ENCODE data around the gene CCDC38.
"Not testable (repeated sequence)": the region's sequence is repeated elsewhere in the genome, so short reads cannot be mapped to it uniquely, and the experiment has no call there.

CCDC38 gene

DNA sequence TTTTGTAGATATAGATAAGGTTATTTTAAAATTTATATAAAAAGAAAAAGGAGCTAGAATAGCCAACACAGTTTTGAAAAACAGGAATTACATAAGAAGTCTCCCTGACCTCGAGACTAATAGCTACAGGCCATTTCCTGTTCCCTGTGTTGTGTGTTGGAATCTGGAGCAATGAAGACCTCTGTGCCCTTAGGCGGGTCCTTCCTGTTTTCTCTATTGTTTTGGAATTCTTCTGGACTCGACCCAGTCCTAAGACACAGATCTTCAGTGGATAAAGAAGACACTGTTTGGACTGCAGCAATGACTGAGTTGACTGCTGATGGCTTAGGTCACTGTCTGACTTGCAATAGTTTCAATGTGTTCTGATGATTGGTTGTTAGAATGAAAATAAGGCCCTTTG is 57.4 kb downstream of the CCDC38 start:
- in situ Hi-C loops (cut with MboI; ENCODE audit: low sequenced_read_pairs), result no loop called here

DNA sequence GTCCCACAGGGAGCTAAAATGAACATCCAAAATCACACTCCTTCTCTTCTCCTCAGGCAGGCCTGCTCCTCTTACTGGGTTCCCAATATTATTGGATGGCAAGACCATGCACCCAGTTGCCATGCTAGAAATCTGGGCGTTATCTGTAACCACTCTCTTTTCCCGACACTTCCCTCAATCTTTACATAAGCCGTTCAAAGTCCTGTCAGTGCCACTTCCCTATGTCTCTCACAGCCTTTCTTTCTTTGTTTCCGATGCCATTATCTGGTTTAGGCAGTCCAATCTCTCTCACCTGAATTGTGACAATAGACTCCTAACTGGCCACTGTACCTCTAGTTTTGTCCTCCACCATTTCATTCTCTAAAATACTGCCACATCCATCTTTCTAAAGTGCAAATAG is 59.5 kb downstream of the CCDC38 start:
- in situ Hi-C loops (cut with MboI; ENCODE audit: low sequenced_read_pairs), result no loop called here

GRCh38 chr12:95882080-95882479 is 60.3 kb downstream of the CCDC38 start:
- in situ Hi-C loops (cut with MboI; ENCODE audit: low sequenced_read_pairs), result no loop called here

DNA sequence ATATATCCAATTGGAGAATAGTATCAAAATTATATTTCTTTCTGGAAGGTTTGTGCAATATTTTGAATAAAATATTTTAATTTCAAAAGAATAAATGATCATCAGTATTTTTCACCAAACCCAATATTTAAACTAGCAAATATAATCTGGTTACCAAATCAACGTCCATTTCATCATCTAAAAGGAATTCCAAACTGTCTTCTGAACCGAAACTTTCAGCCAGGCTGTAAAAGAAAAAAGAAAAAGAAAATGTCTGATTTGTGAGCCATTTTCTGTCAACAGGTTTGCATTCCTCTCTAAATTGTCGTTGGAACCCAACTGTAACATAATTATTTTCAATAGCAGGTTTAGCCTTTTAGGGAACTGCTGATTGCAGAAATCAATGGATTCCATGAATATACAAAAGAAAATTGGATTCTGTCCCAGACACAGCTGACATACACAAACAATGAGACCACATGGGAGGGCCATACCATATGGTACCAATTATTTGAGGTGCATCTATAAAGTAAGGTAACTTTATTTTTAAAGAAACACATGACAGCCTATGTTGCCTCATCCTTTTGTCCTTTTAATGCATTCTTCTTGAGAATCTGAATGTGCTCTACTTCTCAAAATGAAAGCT is 61.0 kb downstream of the CCDC38 start:
- in situ Hi-C loops (cut with MboI; ENCODE audit: low sequenced_read_pairs), result no loop called here

DNA sequence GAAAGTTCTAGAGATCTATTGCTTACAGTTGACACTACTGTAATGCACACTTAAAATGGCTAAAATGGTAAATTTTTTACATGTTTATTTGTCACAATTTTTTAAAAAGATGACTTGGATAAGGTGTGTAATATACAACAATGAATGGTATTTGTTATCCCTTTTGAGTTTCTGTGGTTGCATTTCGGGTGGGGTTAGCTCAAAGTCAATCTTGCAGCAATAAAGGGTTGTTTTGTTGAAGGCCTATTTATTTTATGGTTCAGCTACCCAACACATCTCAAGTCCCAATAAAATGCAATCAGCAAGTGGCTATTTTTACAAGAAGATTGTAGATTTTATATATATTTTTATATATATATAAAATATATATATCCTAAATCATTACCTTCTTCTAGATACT is 61.5 kb downstream of the CCDC38 start:
- in situ Hi-C loops (cut with MboI; ENCODE audit: low sequenced_read_pairs), result no loop called here

DNA sequence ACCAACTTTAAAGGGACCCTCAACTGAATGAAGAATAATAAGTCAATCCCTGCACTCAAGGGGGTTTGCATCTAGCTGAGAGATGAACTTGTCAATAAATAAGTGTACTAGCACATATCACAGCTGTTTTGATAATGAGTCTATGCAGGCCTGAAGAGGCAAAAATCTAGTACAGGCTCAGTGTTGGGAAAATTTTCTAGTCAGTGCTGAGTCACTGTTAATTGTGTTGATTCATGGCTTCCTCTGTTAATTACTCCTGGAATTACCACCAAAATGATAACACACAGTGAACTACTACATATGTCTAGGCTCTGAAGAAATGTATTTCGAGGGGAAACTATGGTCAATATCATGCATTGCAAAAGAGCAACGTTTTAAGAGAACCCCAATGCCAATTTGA is 64.8 kb downstream of the CCDC38 start:
- in situ Hi-C loops (cut with MboI; ENCODE audit: low sequenced_read_pairs), result no loop called here

DNA sequence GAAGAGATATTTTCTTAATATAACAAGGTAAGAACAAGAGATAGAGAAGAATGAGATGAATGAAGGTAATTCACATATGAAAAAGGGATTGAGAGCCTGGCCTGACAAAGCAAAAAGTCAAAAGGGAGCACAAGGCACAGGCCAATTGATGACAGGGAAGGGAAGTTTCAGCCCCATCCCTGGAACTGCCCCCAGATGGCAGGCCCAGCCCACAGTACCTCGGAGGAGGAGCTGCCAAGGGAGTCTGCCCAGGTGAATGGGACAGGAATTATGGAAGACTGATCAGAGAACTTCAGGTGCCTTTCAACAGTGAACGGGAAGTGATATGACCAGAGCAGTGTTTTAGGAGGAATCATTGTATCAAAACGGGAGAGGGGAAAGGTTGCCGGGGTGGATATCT is 68.0 kb downstream of the CCDC38 start:
- in situ Hi-C loops (cut with MboI; ENCODE audit: low sequenced_read_pairs), result no loop called here

DNA sequence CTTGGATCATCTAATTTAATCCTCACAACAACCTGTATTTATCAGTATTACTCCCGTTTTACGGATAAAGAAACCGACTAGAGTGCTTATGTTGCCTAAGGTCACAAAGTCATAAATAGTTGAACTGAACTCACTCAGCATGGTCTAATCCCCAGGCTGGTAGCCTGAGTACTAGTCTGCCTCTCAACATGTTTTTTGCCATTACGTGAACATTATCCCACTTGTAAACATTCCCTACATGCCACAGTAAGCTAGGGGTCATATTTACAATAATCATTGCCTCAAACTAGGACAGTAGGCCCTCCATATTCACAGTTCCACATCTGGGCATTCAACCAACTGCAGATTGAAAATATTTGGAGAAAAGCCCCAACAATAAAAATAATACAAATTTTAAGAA is 71.5 kb downstream of the CCDC38 start:
- in situ Hi-C loops (cut with MboI; ENCODE audit: low sequenced_read_pairs), result no loop called here

- in situ Hi-C loops (cut with MboI; ENCODE audit: low sequenced_read_pairs), result no loop called here
Observed at GRCh38 chr12:95863337-95863736, 79.1 kb downstream of the CCDC38 start.

DNA sequence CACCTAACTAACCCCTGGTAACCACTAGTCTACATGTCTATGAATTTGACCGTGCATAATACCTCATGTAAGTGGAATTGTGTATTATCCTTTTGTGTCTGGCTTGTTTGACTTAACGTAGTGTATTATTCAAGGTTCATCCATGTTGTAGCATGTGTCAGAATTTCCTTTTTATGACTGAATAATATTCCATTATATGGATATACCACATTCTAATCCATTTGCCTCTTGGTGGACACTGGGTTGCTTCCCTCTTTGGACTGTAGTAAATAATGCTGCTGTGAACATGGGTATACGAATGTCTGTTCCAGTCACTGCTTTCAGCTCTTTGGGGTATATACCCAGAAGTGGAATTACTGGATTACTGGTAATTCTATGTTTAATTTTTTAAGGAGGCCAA is 80.4 kb downstream of the CCDC38 start:
- in situ Hi-C loops (cut with MboI; ENCODE audit: low sequenced_read_pairs), result no loop called here

- in situ Hi-C loops (cut with MboI; ENCODE audit: low sequenced_read_pairs), result no loop called here
Observed at GRCh38 chr12:95859947-95860850, 82.2 kb downstream of the CCDC38 start.

DNA sequence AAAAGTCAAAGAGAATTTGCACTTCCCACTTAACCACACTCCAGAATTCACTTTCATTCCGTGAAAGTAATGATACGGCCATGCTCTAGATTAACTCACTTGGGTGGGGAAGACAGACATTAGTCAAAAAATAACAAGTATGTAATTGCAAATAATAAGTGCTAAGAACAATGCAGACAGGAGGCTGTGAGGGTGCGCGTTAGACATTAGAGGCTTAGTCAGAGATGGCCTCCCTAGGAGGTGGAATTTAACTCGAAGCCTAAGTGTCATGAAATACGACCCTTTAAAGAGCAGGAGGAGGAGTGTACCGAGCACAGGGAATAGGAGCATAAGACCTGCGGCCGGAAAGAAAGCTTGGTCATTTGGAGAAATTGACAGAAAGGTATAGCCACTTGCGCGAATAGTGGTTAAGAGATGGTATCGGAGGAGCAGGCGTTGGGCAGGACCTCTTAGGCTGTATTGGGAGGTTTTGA is 83.0 kb downstream of the CCDC38 start:
- in situ Hi-C loops (cut with MboI; ENCODE audit: low sequenced_read_pairs), result no loop called here

GRCh38 chr12:95858451-95859343 is 83.7 kb downstream of the CCDC38 start, which contains the start of gene SNRPF:
TSS of gene SNRPF (plus strand) at chr12:95858952. CDS start at chr12:95859074, 122 bp downstream.
- in situ Hi-C loops (cut with MboI; ENCODE audit: low sequenced_read_pairs), result no loop called here

DNA sequence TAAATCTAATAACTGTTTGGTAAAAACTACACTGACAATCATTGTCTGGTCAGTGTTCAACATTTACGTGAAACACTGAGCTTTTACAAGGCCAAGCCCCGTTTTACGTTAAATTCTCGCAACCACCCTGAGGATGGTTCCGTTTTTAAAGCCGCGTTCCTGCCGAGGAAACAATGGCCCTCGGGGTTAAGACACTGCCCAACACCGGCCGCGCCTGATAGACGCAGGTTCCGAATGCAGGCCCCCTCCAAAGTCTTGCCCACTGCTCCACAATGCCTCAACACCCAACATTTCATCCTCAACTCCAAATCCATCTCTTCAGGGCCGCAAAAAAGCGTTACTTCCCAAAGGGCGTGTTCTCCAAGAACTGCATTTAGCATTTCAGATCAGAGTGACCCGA is 84.6 kb downstream of the CCDC38 start:
- in situ Hi-C loops (cut with MboI; ENCODE audit: low sequenced_read_pairs), result no loop called here

GRCh38 chr12:95857156-95857555 is 85.3 kb downstream of the CCDC38 start:
- in situ Hi-C loops (cut with MboI; ENCODE audit: low sequenced_read_pairs), result no loop called here

DNA sequence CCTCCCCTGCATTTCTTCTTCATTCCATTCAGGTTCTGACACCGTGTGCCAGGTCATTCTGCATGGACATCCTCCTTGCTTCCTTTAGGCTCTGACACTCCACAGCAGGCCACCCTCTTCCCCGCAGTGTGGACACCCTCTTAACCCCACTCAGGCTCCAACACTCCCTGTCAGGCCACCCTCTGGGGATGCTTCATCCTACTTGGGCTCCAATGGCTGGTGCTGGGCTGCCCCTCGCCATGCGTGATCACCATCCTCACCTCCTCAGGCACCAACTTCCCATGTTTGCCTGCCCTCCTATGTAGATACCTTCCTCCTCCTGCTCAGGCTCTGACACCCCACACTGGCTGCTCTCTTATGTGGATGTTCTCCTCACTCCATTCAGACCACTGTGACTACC is 90.3 kb downstream of the CCDC38 start:
- in situ Hi-C loops (cut with MboI; ENCODE audit: low sequenced_read_pairs), result no loop called here

DNA sequence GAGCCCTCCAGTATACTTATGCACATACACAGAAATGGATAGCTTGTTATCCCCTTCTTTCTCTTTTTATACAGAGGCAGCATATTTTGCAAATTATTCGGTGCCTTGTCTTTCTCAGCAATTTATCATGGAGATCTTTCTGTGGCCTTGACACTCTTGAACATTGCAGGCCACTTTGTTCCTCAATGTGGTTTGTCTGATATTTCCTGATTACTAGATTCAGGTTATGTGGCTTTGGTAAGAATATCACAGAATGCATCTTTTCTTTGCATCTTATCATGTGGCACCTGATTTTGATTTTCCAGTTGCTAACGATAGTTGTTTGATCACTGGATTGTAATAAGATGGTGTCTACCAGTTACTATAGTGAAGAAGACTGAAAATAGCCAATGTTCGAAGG is 90.8 kb downstream of the CCDC38 start:
- in situ Hi-C loops (cut with MboI; ENCODE audit: low sequenced_read_pairs), result no loop called here

- in situ Hi-C loops (cut with MboI; ENCODE audit: low sequenced_read_pairs), result no loop called here
Observed at GRCh38 chr12:95848575-95849388, 93.6 kb downstream of the CCDC38 start.

GRCh38 chr12:95842426-95842825 is 100.0 kb downstream of the CCDC38 start:
- in situ Hi-C loops (cut with MboI; ENCODE audit: low sequenced_read_pairs), result not testable (repeated sequence)

DNA sequence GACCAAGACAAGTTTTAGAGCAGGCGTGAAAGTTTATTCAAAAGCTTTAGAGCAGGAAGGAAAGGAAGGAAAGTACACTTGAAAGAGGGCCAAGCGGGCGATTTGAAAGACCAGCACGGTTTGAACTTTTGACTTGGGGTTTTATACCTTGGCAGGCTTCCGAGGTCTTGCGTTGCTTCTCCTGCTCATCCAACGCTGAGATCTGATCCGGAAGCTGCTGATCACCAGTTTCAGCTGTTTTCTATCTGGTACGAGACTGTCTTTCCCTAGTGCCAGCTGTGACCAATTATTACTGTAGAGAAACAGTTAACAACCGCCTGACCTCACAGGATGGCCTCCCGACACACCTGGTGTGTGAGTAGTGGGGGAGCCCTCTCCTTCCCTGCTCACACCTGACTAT is 104.3 kb downstream of the CCDC38 start:
- in situ Hi-C loops (cut with MboI; ENCODE audit: low sequenced_read_pairs), result no loop called here
